Fibroblast of the conjunctiva (primary cell): ENCODE data around the gene DDX41.
A peak's percentile ranks its signal among the peaks of the same experiment; 100 is the strongest.
"Not testable (repeated sequence)": the region's sequence is repeated elsewhere in the genome, so short reads cannot be mapped to it uniquely, and the experiment has no call there.

Source experiments
- DNase-seq: peaks from one replicate; pipeline ENCODE4 v3.0.0-alpha.2; 2010; ENCODE audit warnings: low read depth

Gene DDX41

GRCh38 chr5:177498013-177498787 is 18.6 kb downstream of the DDX41 start:
- DNase-seq: no peak

DNA sequence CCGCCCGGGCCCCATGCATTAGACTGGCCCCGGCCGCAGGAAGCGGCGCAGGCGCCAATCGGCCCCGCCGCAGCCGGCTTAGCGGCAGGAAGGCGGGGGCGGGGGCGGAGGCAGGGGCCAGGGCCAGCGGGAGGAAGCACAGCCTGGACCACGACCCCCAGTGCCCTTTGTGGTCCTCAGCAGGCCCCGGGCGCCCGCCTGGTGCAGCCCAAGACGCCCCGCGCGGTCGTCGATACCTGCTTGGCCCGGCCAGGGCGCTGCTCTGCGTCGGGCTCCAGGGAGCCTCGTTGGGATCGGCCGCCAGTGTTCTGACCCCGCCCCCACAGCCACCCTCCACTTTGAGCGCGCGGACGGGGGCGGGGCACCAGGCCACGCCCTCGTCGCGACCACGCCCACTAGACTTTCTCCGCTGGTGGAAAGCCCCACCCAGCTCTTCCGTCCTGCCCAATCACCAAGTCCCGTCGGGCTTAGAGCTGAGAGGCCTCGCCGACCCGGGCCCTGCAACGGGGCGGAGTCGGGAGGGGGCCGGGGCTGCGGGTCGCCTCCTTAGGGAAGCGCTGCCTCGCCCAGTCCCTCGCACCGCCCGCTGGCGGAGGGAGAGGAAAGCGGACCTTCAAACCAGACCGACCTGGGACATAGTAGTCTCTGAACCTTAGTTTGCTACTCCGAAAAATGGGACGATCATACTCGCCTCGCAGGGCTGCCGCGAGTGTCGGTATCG is 19.3 kb downstream of the DDX41 start, which contains the start of gene PDLIM7:
TSS of gene PDLIM7 (minus strand) at position 313 of the 721 bp plus-strand sequence. CDS start 1,092 bp downstream, outside the sequence.
- DNase-seq: peak; percentile 97

- DNase-seq: peak; percentile 91
Observed at GRCh38 chr5:177496727-177497291, 20.0 kb downstream of the DDX41 start.

GRCh38 chr5:177496070-177496726 is 20.6 kb downstream of the DDX41 start:
- no peak for DNase-seq

GRCh38 chr5:177495243-177496060 is 21.3 kb downstream of the DDX41 start:
- DNase-seq: peak; percentile 88

- DNase-seq: peak; percentile 85
Observed at GRCh38 chr5:177494346-177495195, 22.2 kb downstream of the DDX41 start.

- DNase-seq: no peak
Observed at GRCh38 chr5:177493795-177494345, 22.9 kb downstream of the DDX41 start.

DNA sequence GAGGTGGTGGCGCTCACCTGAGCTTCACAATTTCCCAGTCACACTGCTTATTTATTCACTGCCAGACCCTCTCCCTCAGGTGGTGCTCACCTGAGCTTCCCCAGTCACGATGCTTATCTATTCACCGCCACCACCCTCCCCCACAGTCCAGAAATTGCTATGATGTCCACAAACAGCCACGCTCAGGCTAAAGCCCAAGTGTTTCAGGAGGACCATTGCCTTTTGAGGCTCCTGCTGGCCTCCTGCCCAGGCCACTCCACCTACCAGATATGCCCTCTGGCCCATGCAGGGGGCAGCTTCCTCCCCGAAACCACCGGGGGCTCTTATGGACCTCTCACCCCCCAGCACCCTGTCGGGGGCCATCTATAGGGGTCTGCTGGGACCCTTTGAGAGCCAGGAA is 23.9 kb downstream of the DDX41 start:
- no peak for DNase-seq

- DNase-seq: no peak
Observed at GRCh38 chr5:177491983-177492746, 24.6 kb downstream of the DDX41 start.

DNA sequence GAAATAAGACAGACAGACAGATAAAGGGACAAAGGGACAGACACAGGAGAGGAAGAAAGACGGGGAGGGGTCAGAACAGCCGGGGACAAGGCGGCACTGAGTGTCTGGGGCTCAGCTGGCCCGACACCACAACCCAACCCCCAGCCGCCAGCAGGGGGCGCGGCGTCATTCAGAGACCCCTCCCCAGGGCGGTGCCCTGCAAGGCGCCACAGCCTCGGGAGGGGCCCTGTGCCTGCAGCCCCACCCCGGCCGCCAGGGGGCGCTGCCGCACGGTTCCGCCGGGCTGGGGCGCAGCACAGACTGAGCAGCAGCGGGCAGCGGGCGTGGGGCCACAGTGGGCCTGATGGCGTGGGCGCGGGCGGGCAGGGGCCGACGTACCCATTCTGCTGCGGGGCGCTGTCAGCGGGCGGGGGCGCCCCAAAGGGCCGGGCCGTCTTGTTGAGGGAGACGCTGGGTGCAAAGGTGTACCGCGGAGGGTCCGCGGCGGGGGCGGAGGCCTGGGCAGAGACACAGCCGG is 25.3 kb downstream of the DDX41 start:
- DNase-seq: no peak

DNA sequence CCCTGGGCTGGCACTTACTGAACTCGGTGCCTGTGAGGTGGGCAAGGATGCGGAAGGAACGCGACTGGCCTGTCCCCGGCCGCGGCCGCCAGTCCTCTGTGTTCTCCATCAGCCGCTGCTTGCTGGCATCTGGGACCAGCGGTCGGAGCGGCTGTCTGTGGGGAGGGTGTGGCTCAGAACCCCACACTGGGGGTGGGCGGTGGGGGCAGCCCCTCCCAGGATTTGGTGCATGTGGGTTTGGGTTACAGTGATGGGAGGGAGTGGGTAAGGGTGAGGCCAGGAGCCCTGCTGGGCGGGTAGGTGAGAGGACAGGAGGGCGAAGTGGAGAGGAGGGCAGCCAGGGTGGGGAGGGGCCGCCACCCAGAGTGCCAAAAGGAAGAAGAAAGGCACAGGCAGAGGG is 25.8 kb downstream of the DDX41 start:
- DNase-seq: no peak

- no peak for DNase-seq
Observed at GRCh38 chr5:177490311-177490991, 26.3 kb downstream of the DDX41 start.

DNA sequence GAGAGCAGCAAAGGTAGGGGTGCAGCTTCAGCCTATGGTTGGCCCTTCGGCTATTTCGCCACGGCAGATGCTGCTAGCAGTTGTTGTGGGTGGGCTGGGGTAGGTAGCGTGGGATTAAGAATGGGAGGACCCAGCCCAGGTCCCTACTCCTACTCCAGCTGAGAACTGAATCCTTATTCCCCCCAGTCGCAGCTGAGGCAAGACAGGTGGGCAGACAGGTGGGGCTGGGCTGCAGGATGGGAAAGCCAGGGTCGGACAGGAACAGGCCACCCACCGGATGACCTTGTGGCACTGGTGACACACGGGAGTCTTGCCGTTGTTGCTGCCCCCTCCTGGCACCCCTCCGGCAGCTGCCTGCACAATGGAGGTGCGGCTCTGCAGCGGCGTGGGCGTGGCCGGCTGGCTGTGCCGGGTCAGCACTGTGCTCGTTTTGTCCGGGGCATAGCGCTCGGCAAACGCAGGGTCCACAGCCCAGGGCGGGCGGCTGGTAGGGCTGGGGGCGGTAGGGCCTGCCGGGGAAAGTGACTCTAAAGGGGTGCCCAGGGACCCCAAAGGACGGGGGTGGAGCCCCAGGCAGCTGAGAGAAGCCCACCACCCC is 27.5 kb downstream of the DDX41 start:
- no peak for DNase-seq

DNA sequence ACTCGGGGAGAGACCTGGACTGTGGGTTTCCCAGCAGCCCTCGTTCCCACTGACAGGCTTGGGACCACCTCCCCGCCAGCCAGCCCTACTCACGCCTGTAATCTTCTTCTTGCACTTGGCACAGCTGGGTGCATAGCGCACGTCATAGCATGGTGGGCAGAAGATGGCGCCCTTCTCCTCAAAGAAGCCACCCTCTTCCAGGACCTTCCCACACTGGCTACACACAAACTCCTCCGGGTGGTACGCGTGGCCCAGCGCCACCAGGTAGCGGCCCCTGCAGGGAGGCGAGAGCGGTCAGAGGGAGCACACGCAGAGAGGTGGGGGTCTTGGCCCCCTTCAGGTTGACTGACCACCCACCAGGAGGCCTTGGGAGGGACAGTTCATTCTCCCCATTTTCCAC is 28.8 kb downstream of the DDX41 start:
- no peak for DNase-seq

DNA sequence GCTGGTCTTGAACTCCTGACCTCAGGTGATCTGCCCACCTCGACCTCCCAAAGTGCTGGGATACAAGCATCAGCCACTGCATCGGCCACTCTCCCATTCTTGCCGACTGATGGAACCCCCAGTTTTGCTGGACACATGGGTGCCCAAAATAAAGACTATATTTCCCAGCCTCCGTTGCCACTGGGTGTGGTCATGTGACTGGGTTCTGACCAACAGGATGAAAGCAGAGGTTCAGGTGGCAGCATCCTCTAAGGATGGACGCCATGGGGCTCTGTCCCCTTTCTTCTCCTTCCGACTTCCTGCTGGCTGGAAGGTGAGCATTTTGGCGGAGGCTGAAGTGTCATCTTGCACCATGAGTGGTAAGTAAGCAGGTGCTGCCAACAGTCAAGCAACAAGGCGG is 29.6 kb downstream of the DDX41 start:
- DNase-seq: no peak

DNA sequence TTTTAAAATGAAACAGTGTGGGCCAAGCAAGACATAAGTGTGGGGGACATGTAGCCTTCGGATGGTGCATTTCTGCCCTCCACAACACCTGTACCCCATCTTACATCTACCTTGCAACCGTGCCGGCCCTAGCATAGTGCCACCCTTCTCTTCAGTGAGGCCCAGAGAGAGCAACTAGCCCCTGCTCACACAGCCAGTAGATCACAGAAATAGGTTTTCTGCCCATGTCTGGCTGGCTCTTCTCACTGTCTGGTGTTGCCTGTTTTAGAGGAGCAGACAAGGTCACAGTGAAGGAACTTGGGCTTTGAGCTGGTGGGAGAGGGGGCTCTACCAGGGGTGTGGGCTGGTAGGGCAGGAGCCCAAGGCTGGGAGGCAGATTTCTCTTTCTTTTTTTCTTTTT is 30.5 kb downstream of the DDX41 start:
- DNase-seq: no peak

DNA sequence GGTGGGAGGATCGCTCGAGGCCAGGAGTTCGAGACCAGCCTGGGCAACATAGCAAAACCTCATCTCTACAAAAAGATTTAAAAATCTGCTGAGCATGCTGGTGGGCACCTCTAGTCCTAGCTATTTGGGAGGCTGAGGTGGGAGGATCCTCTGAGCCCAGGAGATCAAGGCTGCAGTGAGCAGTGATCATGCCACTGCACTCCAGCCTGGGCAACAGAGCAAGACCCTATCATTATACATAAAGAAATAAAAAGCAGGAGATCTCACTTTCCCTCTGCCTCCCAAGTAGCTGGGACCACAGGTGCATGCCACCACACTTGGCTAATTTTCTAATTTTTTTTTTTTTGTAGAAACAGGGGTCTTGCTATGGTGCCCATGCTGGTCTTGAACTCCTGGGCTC is 31.0 kb downstream of the DDX41 start:
- not testable (repeated sequence) for DNase-seq

DNA sequence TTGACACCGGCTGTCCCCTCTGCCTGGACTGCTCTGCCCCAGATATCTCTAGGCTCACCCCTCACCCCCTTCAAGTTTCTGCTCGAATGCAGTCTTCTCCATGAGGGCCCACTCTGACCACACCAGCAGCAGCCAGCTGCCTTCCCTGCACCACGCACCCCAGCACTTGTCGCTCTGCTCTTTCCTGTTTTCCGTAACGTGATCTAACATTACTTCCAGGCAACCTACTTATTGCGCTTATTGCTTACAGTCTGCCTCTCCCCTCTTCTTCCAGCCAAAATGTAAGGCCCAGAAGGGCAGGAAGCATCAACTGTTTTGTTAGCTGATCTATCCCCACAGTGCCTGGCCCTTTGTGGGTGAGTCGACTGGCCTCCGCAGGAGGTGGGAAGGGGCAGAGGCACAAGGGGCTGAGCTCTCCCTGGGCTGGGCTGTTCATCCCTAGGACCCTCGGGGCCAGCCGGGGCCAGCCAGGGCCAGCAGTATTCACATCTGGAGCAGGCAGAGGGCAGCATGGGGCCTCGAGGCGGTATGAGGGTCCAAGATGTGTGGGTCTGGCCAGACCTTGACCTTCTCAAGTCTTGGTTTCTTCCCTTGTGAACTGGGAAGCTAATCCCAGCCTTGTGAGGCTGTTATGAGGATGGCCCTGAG is 31.7 kb downstream of the DDX41 start:
- DNase-seq: no peak
